Left lung (tissue), 14 donors: ENCODE data around the gene GLDN. TPM values are rescaled to one million over a fixed set of nuclear protein-coding genes. Genes with fewer than 3 reads are reported as not detected.

ENCODE experiments used
- ATAC-seq: fragments of 200-7000 bp; cut with Tn5 transposase; one replicate; pipeline ENCODE4 v1.9.1; 2020; ENCODE audit warnings: moderate library complexity
- DNase-seq, 4 donors: peaks; one replicate each; pipeline ENCODE4 v3.0.0-alpha.2; 2013 to 2020
- H3K27ac ChIP-seq, 2 donors: fragments of 200-600 bp; sonication (generic) in 1 of 2; one replicate each; pipeline versions ENCODE4 v1.5.0 to v1.8.0; 2020 to 2021
- H3K27me3 ChIP-seq, 2 donors: fragments of 200-600 bp; sonication (generic) in 1 of 2; one replicate each; pipeline versions ENCODE4 v1.5.0 to v1.8.0; 2020 to 2021
- H3K36me3 ChIP-seq, 2 donors: fragments of 200-600 bp; sonication (generic) in 1 of 2; one replicate each; pipeline versions ENCODE4 v1.5.0 to v1.8.0; 2020 to 2021
- H3K4me1 ChIP-seq, 2 donors: fragments of 200-600 bp; one replicate each; pipeline ENCODE4 v1.8.0; 2021
- H3K4me3 ChIP-seq, 2 donors: fragments of 200-600 bp; sonication (generic) in 1 of 2; one replicate each; pipeline versions ENCODE4 v1.5.0 to v1.8.0; 2020 to 2021; ENCODE audit warnings: mild to moderate bottlenecking in 1 of 2
- H3K9me3 ChIP-seq, 2 donors: fragments of 200-600 bp; sonication (generic) in 1 of 2; one replicate each; pipeline versions ENCODE4 v1.5.0 to v1.8.0; 2020 to 2021
- intact Hi-C, 2 donors: fragments of 100-400 bp; cut with DNase I; formaldehyde crosslinking; loops; one replicate each; pipeline versions ENCODE4 v1.11.2 to v1.14.2; 2022
- long read RNA-seq, 12 donors: library from polyadenylated mRNA in 2 of 12; unstranded in 2 of 12; transcript quantifications; one replicate each; pipeline ENCODE4 v2.0.0 and lab custom pipeline, GENCODE V29; 2019 to 2026
- polyA plus RNA-seq, 6 donors: library from polyadenylated mRNA; unstranded; fragments of 120-200 nt; gene quantifications; one replicate each; pipeline ENCODE4 v1.2.1, GENCODE V29; 2013; ENCODE audit not compliant: insufficient read length in 6 of 6
- total RNA-seq, 2 donors: library from RNA; stranded (reverse); fragmentation: NEBNext Ultra II Directional; extraction: Animal tissue kit (Norgen Biotek cat#: 25700); gene quantifications; one replicate each; pipeline ENCODE4 v1.2.1, GENCODE V29; 2021
- TF ChIP-seq, protein P1 (sequence below), 2 donors: fragments of 200-600 bp; sonication (generic) in 1 of 2; IDR thresholded peaks; one replicate each; pipeline versions ENCODE4 v1.5.0 to v1.8.0; 2021; ENCODE audit warnings: antibody characterized with exemption in 2 of 2
- donor health status: DM: no; HTN: yes; CAD: no.
- donor health status: DM: no; HTN: no; CAD: no.

Gene GLDN
- total RNA-seq: 10 to 100 TPM; 20.5 to 58.6 TPM
- polyA plus RNA-seq: under 1 TPM; 0.12 to 0.31 (median 0.23) TPM
- long read RNA-seq, donor 1: 0 reads
- long read RNA-seq, donor 2: 0 reads
- long read RNA-seq, donor 3: 0 reads
- long read RNA-seq, donor 4, partial matches to known transcripts: 0 of 1 reads
- long read RNA-seq, donor 4, other reads (novel, unspliced or antisense): 1 of 1 reads
- long read RNA-seq, donor 5: 0 reads
- long read RNA-seq, donor 6: 0 reads
- long read RNA-seq, donor 7: 0 reads
- long read RNA-seq, donor 8: 0 reads
- long read RNA-seq, donor 9: 0 reads
- long read RNA-seq, donor 10, partial matches to known transcripts: 0 of 2 reads
- long read RNA-seq, donor 10, other reads (novel, unspliced or antisense): 2 of 2 reads
- long read RNA-seq, donor 11: 0 reads
- long read RNA-seq, donor 12: 0 reads

DNA sequence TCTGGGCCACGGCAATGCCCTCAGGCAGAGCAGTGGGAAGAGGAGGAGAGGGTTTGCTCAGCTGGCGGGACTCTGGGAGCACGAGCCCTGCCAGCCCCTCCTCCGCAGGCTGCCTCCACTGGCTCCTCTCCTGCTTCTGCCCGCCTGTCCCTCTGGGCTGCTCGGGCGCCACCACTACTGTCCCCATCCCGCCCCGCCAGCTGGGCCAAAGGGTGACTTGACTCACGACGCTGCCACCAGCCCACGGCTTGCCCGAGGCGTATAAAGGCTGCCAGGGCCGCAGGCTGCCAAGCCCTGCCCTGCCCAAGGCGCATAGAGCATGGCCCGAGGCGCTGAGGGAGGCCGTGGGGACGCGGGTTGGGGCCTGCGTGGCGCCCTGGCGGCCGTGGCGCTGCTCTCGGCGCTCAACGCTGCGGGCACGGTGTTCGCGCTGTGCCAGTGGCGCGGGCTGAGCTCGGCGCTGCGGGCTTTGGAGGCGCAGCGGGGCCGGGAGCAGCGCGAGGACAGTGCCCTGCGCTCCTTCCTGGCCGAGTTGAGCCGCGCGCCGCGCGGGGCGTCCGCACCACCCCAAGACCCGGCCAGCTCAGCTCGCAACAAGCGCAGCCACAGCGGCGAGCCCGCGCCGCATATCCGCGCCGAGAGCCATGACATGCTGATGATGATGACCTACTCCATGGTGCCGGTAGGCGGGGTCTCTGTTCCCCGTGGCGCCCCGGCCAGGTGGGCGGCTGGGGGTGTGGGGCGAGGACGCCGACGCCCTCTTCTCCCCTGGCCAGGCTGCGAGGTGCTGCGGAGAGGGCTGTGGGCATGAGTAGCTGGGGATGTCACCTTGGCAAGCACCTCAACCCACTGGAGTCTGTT lies at the start of gene GLDN:
TSS of gene GLDN (plus strand) at position 290 of the 861 bp plus-strand sequence. CDS start at position 320, 30 bp downstream.
- DNase-seq: peak in 3 of 4 donors; percentile 23 to 87 (median 63)
- TF ChIP-seq, protein P1, sequence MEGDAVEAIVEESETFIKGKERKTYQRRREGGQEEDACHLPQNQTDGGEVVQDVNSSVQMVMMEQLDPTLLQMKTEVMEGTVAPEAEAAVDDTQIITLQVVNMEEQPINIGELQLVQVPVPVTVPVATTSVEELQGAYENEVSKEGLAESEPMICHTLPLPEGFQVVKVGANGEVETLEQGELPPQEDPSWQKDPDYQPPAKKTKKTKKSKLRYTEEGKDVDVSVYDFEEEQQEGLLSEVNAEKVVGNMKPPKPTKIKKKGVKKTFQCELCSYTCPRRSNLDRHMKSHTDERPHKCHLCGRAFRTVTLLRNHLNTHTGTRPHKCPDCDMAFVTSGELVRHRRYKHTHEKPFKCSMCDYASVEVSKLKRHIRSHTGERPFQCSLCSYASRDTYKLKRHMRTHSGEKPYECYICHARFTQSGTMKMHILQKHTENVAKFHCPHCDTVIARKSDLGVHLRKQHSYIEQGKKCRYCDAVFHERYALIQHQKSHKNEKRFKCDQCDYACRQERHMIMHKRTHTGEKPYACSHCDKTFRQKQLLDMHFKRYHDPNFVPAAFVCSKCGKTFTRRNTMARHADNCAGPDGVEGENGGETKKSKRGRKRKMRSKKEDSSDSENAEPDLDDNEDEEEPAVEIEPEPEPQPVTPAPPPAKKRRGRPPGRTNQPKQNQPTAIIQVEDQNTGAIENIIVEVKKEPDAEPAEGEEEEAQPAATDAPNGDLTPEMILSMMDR (IDR thresholded peaks at IDR 0.05): no peak
- ATAC-seq: peak; percentile 79
- Histone ChIP-seq H3K27ac (peak within 1 kb of the TSS in 1 of 2 donors; percentile 35), H3K9me3 (no peaks in the 10 kb centered on the region), H3K27me3 (peaks cover 5 to 27% of the 10 kb centered on the region in 2 donors), H3K4me3 (peak within 1 kb of the TSS; percentile 21 to 42), H3K4me1 (peaks cover 3 to 16% of the 10 kb centered on the region in 2 donors), H3K36me3 (no peaks in the 10 kb centered on the region)
- intact Hi-C loops: no loop called here

DNA sequence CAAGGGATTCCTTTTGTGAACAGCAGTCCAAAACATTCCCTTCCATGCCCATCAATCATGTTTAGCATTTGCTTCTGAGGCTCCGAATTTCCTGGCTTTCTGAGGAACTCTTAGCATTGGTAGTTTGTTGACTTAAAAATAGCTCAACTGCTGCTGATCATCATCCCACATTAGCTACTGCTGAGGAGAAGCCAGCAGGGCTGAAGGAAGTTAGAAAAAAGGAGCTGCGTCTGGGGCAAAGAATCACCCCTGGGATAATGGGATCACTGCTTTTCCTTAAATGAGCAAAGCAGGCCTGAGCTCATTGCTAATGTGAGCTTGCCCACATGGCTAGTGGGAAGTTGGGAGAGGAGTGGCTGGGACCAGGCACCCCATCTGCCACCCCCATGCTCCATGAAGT lies 42.8 kb upstream of the GLDN start:
- intact Hi-C loops: no loop called here
- TF ChIP-seq, protein P1 (IDR thresholded peaks at IDR 0.05): no peak
- no peak overlapping the region for H3K27ac ChIP-seq
- no peaks in the 10 kb centered on the region for H3K36me3 ChIP-seq
- DNase-seq (no peak), ATAC-seq (no peak)
- no peaks in the 10 kb centered on the region for H3K9me3 ChIP-seq
- H3K4me3 ChIP-seq: no peak overlapping the region
- H3K27me3 ChIP-seq: no peaks in the 10 kb centered on the region
- H3K4me1 ChIP-seq: no peaks in the 10 kb centered on the region

DNA sequence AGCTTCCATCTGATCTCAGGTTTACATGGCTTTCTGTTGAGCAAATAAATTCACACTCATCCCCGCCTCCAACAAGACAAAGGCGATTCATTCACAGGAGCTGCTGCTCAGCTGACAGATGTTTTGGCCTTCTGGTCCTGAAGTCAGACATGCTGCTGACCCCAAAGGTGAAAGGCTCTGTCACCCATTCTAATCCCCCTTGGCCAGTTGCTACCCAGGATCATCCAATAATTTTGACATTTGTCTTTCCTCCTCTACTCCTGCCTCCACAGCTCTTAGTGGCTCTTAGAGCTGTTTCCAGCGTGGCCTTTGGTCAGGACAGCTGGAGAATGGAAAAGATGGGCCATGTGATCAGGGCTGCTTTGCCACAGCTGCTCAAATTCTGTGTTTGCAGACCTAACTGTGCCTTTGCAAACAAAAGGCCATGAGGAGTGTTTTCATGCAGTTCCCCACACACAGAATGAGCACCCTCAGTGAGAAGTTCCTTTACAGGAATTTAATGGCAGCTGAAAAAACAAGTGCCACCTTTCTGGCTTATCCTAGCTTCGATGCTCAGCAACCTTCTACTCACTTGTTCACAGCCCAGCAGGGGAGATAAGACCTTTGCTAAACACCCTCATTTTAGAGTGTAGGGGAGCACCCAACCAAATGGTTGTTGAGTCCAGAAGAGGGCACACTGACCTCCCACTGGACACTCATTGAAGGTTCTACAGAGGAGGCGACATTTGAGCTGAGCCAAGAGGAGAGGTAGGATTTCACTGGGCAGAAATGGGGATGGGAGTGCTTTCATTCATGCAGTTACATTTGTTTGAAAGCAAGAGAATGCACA lies 42.1 kb upstream of the GLDN start:
- intact Hi-C loops: no loop called here
- no peaks in the 10 kb centered on the region for H3K9me3 ChIP-seq
- H3K4me1 ChIP-seq: no peaks in the 10 kb centered on the region
- DNase-seq (no peak), ATAC-seq (no peak)
- H3K27ac ChIP-seq: no peak overlapping the region
- H3K4me3 ChIP-seq: no peak overlapping the region
- H3K36me3 ChIP-seq: no peaks in the 10 kb centered on the region
- no peaks in the 10 kb centered on the region for H3K27me3 ChIP-seq
- TF ChIP-seq, protein P1 (IDR thresholded peaks at IDR 0.05): no peak

DNA sequence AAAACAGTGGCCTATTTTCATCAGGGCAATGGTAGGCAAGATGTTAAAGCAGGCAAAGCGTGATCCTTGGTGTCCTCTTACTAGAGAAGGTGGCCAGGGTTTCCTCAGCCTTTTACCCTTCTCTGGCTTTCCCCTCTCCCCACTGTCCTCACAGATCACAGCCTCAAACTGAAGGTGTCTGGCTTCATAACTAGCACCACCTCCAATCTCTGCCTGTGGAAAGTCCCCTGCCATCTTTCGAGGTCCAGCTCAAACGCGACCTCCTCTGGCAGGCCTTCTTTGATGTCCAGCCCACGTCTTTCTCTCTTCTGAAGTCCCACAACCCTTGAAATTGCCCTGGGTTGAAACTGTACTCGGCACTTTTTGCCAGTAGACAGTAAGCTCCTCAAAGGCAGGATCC lies 39.0 kb upstream of the GLDN start:
- H3K27ac ChIP-seq: no peak overlapping the region
- no peaks in the 10 kb centered on the region for H3K27me3 ChIP-seq
- no peak overlapping the region for H3K4me3 ChIP-seq
- H3K36me3 ChIP-seq: no peaks in the 10 kb centered on the region
- DNase-seq (no peak), ATAC-seq (no peak)
- intact Hi-C loops: no loop called here
- peaks cover 0 to 2% of the 10 kb centered on the region in 2 donors for H3K4me1 ChIP-seq
- no peaks in the 10 kb centered on the region for H3K9me3 ChIP-seq
- TF ChIP-seq, protein P1 (IDR thresholded peaks at IDR 0.05): no peak
